GM23338 (cell line): ENCODE results near the gene FIGN. TPM values are rescaled to one million over a fixed set of nuclear protein-coding genes. Genes with fewer than 3 reads are reported as not detected.
A peak's percentile ranks its signal among the peaks of the same experiment; 100 is the strongest.

Source experiments
- ATAC-seq: fragments of 200-7000 bp; cut with Tn5 transposase; 3 replicates; pipeline ENCODE4 v1.9.1; 2020
- DNase-seq: peaks from one replicate; pipeline ENCODE4 v3.0.0-alpha.2; 2015; ENCODE audit warnings: low spot score
- H2AFZ ChIP-seq: fragments of 200-600 bp; sonication (generic); 2 replicates; pipeline ENCODE4 v1.8.0; 2016; ENCODE audit warnings: antibody characterized with exemption, mild to moderate bottlenecking, moderate library complexity
- H3F3A ChIP-seq: fragments of 200-600 bp; sonication (generic); replicated peaks from 2 replicates; pipeline ENCODE4 v1.8.0; 2017; ENCODE audit warnings: antibody characterized with exemption, mixed run types, low read depth
- H3K27ac ChIP-seq: fragments of 200-600 bp; sonication (generic); 2 replicates; pipeline ENCODE4 v1.6.1; 2016; ENCODE audit warnings: low read depth
- H3K27me3 ChIP-seq: fragments of 200-600 bp; sonication (generic); 2 replicates; pipeline ENCODE4 v1.8.0; 2016; ENCODE audit warnings: mild to moderate bottlenecking, mixed run types, moderate library complexity; ENCODE audit not compliant: insufficient read depth
- H3K36me3 ChIP-seq: fragments of 200-600 bp; sonication (generic); 2 replicates; pipeline ENCODE4 v1.8.0; 2016; ENCODE audit warnings: mild to moderate bottlenecking; ENCODE audit not compliant: insufficient read depth
- H3K4me1 ChIP-seq: fragments of 200-600 bp; sonication (generic); 2 replicates; pipeline ENCODE4 v1.8.0; 2016; ENCODE audit warnings: mild to moderate bottlenecking, moderate library complexity; ENCODE audit not compliant: insufficient read depth
- H3K4me2 ChIP-seq: fragments of 200-600 bp; sonication (generic); 2 replicates; pipeline ENCODE4 v1.7.1; 2017; ENCODE audit warnings: mixed run types
- H3K4me3 ChIP-seq: fragments of 200-600 bp; sonication (generic); 2 replicates; pipeline ENCODE4 v1.6.1; 2016; ENCODE audit warnings: mixed run types
- H3K79me2 ChIP-seq: fragments of 200-600 bp; sonication (generic); replicated peaks from 2 replicates; pipeline ENCODE4 v1.8.0; 2017; ENCODE audit warnings: mild to moderate bottlenecking; ENCODE audit not compliant: insufficient read depth
- H3K9me2 ChIP-seq: fragments of 200-600 bp; sonication (generic); 2 replicates; pipeline ENCODE4 v1.8.0; 2017; ENCODE audit not compliant: insufficient read depth
- H4K20me1 ChIP-seq: fragments of 200-600 bp; sonication (generic); replicated peaks from 2 replicates; pipeline ENCODE4 v1.8.0; 2017; ENCODE audit warnings: mild to moderate bottlenecking; ENCODE audit not compliant: insufficient read depth
- H3K27ac Mint-ChIP-seq: 2 replicates; pipeline ENCODE4 v1.8.0; 2020; ENCODE audit warnings: inconsistent platforms, mild to moderate bottlenecking, moderate library complexity, mixed read lengths
- H3K27me3 Mint-ChIP-seq: 3 replicates; pipeline ENCODE4 v1.8.0; 2022; ENCODE audit warnings: low read depth, mild to moderate bottlenecking, moderate library complexity, mixed read lengths, inconsistent platforms; ENCODE audit not compliant: insufficient read depth, poor library complexity
- H3K36me3 Mint-ChIP-seq: 3 replicates; pipeline ENCODE4 v1.8.0; 2021; ENCODE audit warnings: low read depth, mild to moderate bottlenecking, inconsistent platforms, moderate library complexity, mixed read lengths
- H3K4me1 Mint-ChIP-seq: 3 replicates; pipeline ENCODE4 v1.8.0; 2020; ENCODE audit warnings: mild to moderate bottlenecking, inconsistent platforms, mixed read lengths
- H3K4me3 Mint-ChIP-seq: 3 replicates; pipeline ENCODE4 v1.8.0; 2021; ENCODE audit warnings: moderate library complexity, mild to moderate bottlenecking, inconsistent platforms, mixed read lengths
- H3K9me3 Mint-ChIP-seq: 3 replicates; pipeline ENCODE4 v1.8.0; 2020; ENCODE audit warnings: moderate library complexity, mild to moderate bottlenecking, inconsistent platforms, mixed read lengths
- CREB1 ChIP-seq: fragments of 250-450 bp; sonication (Bioruptor Pico); IDR thresholded peaks from 2 replicates; pipeline ENCODE4 v1.5.0; 2020; ENCODE audit warnings: low read depth, mild to moderate bottlenecking, moderate library complexity
- EZH2 ChIP-seq: fragments of 200-600 bp; sonication (generic); IDR thresholded peaks from one replicate; pipeline ENCODE4 v1.8.0; 2017; ENCODE audit warnings: antibody characterized with exemption, mild to moderate bottlenecking, low read depth; ENCODE audit not compliant: unreplicated experiment
- EZH2phosphoT487 ChIP-seq: fragments of 200-600 bp; sonication (generic); IDR thresholded peaks from one replicate; pipeline ENCODE4 v1.8.1; 2018; ENCODE audit warnings: antibody characterized with exemption; ENCODE audit not compliant: unreplicated experiment
- JUNB ChIP-seq: IDR thresholded peaks from one replicate; pipeline ENCODE4 v1.6.1; 2016; ENCODE audit warnings: antibody characterized with exemption; ENCODE audit not compliant: unreplicated experiment
- NANOG ChIP-seq: IDR thresholded peaks from 2 replicates; pipeline ENCODE4 v1.6.1; 2016; ENCODE audit warnings: antibody characterized with exemption, borderline replicate concordance
- POLR2AphosphoS5 ChIP-seq: IDR thresholded peaks from 2 replicates; pipeline ENCODE4 v1.6.1; 2016; ENCODE audit warnings: antibody characterized with exemption, low read depth
- STAT1 ChIP-seq: IDR thresholded peaks from one replicate; pipeline ENCODE4 v1.6.1; 2016; ENCODE audit warnings: antibody characterized with exemption; ENCODE audit not compliant: unreplicated experiment
- ZNF114 ChIP-seq: fragments of 250-450 bp; sonication (Bioruptor Pico); IDR thresholded peaks from 2 replicates; pipeline ENCODE4 v1.5.0; 2020; ENCODE audit warnings: mild to moderate bottlenecking, moderate library complexity
- ZNF331 ChIP-seq: fragments of 250-450 bp; sonication (Bioruptor Pico); IDR thresholded peaks from 2 replicates; pipeline ENCODE4 v1.5.0; 2020; ENCODE audit warnings: low read depth, mild to moderate bottlenecking, moderate library complexity
- polyA plus RNA-seq: library from polyadenylated mRNA; unstranded; fragments of >200 nt; fragmentation: Nextera tagmentation; extraction: Ambion mirVana; gene quantifications from 2 replicates; pipeline ENCODE4 v1.2.1, GENCODE V29; 2016
- total RNA-seq: library from RNA; depleted of rRNA; stranded (reverse); fragments of >200 nt; shearing (Covaris generic); gene quantifications from 2 replicates; pipeline ENCODE4 v1.2.3, GENCODE V29; 2014
- TF ChIP-seq, protein P1 (sequence below): IDR thresholded peaks from one replicate; pipeline ENCODE4 v1.6.1; 2018; ENCODE audit warnings: antibody characterized with exemption; ENCODE audit not compliant: unreplicated experiment
- TF ChIP-seq, protein P2 (sequence below): fragments of 250-450 bp; sonication (Bioruptor Pico); IDR thresholded peaks from 2 replicates; pipeline ENCODE4 v1.5.0; 2020; ENCODE audit warnings: mild to moderate bottlenecking, moderate library complexity
- TF ChIP-seq, protein P3 (sequence below), 2 experiments: fragments of 200-600 bp in 1 of 2; sonication (generic) in 1 of 2; conservative IDR thresholded peaks; 2 replicates each; pipeline versions ENCODE4 v1.5.1 to v1.6.1; 2016 to 2017; ENCODE audit warnings: antibody characterized with exemption in 2 of 2, low read depth in 2 of 2, mild to moderate bottlenecking in 2 of 2, moderate library complexity in 1 of 2
- TF ChIP-seq, protein P4 (sequence below): IDR thresholded peaks from 2 replicates; pipeline ENCODE4 v1.6.1; 2016; ENCODE audit warnings: antibody characterized with exemption

FIGN gene
- total and polyA plus RNA-seq, 2 experiments from 2014 or later, result 17.2 to 23.6 TPM

DNA sequence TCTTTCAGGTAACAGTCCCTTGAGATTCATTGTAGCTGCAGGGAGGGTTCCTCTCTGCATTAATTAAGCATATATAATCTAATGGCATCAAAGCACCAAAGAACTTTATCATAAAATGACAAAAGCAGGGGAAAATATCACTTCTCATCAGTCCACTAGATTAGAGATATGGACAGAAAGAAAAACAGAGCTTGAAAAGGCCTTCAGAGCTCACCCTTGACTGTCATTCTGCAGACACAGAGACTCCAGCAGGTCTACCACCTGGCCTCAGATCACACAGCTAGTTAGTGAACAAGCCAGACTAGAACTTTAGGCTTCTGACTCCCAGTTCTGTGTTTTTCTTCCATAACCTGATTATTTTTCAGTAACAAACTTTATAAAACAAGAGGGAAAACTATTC is 88.5 kb downstream of the FIGN start:
- Mint-ChIP-seq H3K36me3 (no peaks in the 10 kb centered on the region), H3K4me3 (no peak overlapping the region), H3K9me3 (no peaks in the 10 kb centered on the region), H3K27ac (no peak overlapping the region), H3K4me1 (peaks cover 36% of the 10 kb centered on the region), H3K27me3 (no peaks in the 10 kb centered on the region)
- Histone ChIP-seq H4K20me1 (no peaks in the 10 kb centered on the region), H3K36me3 (no peaks in the 10 kb centered on the region), H3K4me3 (no peak overlapping the region), H3F3A (no peaks in the 10 kb centered on the region), H3K4me2 (peak overlapping the region; percentile 3; the same call in 1 of the 2 replicates), H3K9me2 (no peaks in the 10 kb centered on the region), H3K79me2 (peaks cover 26% of the 10 kb centered on the region), H3K27me3 (no peaks in the 10 kb centered on the region), H3K4me1 (peaks cover 53% of the 10 kb centered on the region), H3K27ac (0 out of 2 replicates have a peak overlapping the region, but pooled peaks have one; percentile 9), H2AFZ (no peak overlapping the region)
- TF ChIP-seq EZH2phosphoT487 (no peak), ZNF114 (CRISPR knock-in tag) (no peak), POLR2AphosphoS5 (no peak), NANOG (no peak), STAT1 (no peak), ZNF331 (CRISPR knock-in tag) (no peak), EZH2 (no peak), CREB1 (CRISPR knock-in tag) (no peak), JUNB (no peak)
- TF ChIP-seq, protein P1, sequence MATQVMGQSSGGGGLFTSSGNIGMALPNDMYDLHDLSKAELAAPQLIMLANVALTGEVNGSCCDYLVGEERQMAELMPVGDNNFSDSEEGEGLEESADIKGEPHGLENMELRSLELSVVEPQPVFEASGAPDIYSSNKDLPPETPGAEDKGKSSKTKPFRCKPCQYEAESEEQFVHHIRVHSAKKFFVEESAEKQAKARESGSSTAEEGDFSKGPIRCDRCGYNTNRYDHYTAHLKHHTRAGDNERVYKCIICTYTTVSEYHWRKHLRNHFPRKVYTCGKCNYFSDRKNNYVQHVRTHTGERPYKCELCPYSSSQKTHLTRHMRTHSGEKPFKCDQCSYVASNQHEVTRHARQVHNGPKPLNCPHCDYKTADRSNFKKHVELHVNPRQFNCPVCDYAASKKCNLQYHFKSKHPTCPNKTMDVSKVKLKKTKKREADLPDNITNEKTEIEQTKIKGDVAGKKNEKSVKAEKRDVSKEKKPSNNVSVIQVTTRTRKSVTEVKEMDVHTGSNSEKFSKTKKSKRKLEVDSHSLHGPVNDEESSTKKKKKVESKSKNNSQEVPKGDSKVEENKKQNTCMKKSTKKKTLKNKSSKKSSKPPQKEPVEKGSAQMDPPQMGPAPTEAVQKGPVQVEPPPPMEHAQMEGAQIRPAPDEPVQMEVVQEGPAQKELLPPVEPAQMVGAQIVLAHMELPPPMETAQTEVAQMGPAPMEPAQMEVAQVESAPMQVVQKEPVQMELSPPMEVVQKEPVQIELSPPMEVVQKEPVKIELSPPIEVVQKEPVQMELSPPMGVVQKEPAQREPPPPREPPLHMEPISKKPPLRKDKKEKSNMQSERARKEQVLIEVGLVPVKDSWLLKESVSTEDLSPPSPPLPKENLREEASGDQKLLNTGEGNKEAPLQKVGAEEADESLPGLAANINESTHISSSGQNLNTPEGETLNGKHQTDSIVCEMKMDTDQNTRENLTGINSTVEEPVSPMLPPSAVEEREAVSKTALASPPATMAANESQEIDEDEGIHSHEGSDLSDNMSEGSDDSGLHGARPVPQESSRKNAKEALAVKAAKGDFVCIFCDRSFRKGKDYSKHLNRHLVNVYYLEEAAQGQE, result no peak
- TF ChIP-seq, protein P2, sequence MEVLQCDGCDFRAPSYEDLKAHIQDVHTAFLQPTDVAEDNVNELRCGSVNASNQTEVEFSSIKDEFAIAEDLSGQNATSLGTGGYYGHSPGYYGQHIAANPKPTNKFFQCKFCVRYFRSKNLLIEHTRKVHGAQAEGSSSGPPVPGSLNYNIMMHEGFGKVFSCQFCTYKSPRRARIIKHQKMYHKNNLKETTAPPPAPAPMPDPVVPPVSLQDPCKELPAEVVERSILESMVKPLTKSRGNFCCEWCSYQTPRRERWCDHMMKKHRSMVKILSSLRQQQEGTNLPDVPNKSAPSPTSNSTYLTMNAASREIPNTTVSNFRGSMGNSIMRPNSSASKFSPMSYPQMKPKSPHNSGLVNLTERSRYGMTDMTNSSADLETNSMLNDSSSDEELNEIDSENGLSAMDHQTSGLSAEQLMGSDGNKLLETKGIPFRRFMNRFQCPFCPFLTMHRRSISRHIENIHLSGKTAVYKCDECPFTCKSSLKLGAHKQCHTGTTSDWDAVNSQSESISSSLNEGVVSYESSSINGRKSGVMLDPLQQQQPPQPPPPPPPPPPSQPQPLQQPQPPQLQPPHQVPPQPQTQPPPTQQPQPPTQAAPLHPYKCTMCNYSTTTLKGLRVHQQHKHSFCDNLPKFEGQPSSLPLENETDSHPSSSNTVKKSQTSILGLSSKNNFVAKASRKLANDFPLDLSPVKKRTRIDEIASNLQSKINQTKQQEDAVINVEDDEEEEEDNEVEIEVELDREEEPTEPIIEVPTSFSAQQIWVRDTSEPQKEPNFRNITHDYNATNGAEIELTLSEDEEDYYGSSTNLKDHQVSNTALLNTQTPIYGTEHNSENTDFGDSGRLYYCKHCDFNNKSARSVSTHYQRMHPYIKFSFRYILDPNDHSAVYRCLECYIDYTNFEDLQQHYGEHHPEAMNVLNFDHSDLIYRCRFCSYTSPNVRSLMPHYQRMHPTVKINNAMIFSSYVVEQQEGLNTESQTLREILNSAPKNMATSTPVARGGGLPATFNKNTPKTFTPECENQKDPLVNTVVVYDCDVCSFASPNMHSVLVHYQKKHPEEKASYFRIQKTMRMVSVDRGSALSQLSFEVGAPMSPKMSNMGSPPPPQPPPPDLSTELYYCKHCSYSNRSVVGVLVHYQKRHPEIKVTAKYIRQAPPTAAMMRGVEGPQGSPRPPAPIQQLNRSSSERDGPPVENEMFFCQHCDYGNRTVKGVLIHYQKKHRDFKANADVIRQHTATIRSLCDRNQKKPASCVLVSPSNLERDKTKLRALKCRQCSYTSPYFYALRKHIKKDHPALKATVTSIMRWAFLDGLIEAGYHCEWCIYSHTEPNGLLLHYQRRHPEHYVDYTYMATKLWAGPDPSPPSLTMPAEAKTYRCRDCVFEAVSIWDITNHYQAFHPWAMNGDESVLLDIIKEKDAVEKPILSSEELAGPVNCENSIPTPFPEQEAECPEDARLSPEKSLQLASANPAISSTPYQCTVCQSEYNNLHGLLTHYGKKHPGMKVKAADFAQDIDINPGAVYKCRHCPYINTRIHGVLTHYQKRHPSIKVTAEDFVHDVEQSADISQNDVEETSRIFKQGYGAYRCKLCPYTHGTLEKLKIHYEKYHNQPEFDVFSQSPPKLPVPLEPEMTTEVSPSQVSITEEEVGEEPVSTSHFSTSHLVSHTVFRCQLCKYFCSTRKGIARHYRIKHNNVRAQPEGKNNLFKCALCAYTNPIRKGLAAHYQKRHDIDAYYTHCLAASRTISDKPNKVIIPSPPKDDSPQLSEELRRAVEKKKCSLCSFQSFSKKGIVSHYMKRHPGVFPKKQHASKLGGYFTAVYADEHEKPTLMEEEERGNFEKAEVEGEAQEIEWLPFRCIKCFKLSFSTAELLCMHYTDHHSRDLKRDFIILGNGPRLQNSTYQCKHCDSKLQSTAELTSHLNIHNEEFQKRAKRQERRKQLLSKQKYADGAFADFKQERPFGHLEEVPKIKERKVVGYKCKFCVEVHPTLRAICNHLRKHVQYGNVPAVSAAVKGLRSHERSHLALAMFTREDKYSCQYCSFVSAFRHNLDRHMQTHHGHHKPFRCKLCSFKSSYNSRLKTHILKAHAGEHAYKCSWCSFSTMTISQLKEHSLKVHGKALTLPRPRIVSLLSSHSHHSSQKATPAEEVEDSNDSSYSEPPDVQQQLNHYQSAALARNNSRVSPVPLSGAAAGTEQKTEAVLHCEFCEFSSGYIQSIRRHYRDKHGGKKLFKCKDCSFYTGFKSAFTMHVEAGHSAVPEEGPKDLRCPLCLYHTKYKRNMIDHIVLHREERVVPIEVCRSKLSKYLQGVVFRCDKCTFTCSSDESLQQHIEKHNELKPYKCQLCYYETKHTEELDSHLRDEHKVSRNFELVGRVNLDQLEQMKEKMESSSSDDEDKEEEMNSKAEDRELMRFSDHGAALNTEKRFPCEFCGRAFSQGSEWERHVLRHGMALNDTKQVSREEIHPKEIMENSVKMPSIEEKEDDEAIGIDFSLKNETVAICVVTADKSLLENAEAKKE, result no peak
- TF ChIP-seq, protein P3, sequence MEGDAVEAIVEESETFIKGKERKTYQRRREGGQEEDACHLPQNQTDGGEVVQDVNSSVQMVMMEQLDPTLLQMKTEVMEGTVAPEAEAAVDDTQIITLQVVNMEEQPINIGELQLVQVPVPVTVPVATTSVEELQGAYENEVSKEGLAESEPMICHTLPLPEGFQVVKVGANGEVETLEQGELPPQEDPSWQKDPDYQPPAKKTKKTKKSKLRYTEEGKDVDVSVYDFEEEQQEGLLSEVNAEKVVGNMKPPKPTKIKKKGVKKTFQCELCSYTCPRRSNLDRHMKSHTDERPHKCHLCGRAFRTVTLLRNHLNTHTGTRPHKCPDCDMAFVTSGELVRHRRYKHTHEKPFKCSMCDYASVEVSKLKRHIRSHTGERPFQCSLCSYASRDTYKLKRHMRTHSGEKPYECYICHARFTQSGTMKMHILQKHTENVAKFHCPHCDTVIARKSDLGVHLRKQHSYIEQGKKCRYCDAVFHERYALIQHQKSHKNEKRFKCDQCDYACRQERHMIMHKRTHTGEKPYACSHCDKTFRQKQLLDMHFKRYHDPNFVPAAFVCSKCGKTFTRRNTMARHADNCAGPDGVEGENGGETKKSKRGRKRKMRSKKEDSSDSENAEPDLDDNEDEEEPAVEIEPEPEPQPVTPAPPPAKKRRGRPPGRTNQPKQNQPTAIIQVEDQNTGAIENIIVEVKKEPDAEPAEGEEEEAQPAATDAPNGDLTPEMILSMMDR (conservative IDR thresholded peaks at IDR 0.05; ENCODE audit: low read depth in 2 of 2), result no peak
- TF ChIP-seq, protein P4, sequence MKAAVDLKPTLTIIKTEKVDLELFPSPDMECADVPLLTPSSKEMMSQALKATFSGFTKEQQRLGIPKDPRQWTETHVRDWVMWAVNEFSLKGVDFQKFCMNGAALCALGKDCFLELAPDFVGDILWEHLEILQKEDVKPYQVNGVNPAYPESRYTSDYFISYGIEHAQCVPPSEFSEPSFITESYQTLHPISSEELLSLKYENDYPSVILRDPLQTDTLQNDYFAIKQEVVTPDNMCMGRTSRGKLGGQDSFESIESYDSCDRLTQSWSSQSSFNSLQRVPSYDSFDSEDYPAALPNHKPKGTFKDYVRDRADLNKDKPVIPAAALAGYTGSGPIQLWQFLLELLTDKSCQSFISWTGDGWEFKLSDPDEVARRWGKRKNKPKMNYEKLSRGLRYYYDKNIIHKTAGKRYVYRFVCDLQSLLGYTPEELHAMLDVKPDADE, result no peak
- DNase-seq, result no peak
- 0 out of 3 replicates have a peak, but pooled peaks have one; percentile 22 for ATAC-seq
